ENCODE results near the gene NMNAT2.

NMNAT2 gene

GRCh38 chr1:183203094-183203493, 215.1 kb downstream of the NMNAT2 start:
- DNase-seq, result no peak

- no peak for DNase-seq
Measured at GRCh38 chr1:183200451-183200850, 217.7 kb downstream of the NMNAT2 start.

GRCh38 chr1:183199304-183199703, 218.9 kb downstream of the NMNAT2 start:
- no peak for DNase-seq

DNA sequence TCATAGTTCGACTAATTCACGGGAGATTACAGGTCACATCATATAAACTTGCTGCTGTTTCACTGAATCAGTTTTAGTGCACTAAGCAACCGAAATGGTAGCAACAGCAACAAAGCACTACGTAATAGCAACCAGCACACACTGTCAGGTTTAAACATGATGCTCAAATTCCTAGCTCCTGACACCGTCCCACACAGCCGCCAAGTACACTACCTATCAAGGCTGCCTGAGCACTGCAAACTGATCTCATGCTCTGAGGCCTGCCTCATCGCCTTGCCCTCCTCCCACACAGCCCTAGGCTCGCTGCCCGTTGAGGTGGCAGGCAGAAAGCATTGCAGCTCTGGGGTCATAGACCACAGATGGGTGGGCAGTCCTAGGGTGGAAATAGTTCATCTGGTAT, 219.7 kb downstream of the NMNAT2 start:
- no peak for DNase-seq
